ENCODE results near the gene MACROH2A1. TPM values are rescaled to one million over a fixed set of nuclear protein-coding genes. Genes with fewer than 3 reads are reported as not detected.

MACROH2A1 gene
- total and polyA plus RNA-seq, 2 of the 4 experiments (the other 2 are of a cell fraction), result 122 to 126 TPM

DNA sequence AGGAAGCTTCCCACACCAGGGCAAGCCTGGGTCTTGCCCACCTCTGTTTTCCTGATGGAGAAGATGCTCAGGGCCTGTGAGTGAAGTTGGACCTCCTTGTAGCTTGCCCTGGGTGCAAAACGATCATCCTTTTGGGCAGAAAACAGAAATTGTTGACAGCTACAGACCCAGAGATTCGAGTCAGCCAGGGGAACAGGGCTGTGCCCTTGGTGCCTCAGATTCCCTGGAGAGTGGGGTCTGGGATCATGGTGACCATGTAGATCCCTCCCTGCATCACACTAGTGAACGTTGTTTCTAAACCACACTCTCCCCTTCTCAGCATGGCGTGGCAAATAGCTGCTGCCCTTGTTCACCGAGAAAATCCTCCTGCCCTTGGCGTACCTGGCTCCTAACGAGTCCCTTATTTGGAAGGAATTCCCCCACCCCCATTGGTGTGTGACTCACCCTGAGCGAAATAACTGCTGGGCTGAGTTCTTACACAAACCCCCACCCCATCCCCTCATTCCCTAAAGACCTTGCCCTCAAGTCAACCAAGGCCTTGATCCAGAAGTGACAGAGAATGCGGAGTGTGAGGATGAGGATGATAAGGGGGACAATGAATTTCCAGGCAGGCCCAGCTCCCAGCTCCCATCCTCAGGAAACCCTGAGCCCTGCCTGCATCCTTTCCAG is 49.2 kb upstream of the MACROH2A1 start:
- in situ Hi-C loops (cut with MboI; ENCODE audit: low sequenced_read_pairs) (no loop called here), dilution Hi-C loops (cut with HindIII; ENCODE audit: low sequenced_read_pairs, unreplicated experiment) (no loop called here), intact Hi-C loops (cut with micrococcal nuclease) (no loop called here)
- no peak overlapping the region for H2AK5ac ChIP-seq (ENCODE audit: low read depth, low read length)
- no peak overlapping the region for H4K5ac ChIP-seq (ENCODE audit: low read depth, low read length)
- H3K4me2 ChIP-seq (ENCODE audit: low read depth, low read length), result no peak overlapping the region
- no peak for DNase-seq
- H4K91ac ChIP-seq (ENCODE audit: insufficient read depth, low read depth, low read length), result no peak overlapping the region
- no peaks in the 10 kb centered on the region for H3K9me1 ChIP-seq (ENCODE audit: insufficient read depth, low read length)
- H3K27me3 ChIP-seq (ENCODE audit: control insufficient read depth, insufficient read depth, low read length), result peaks cover 45% of the 10 kb centered on the region
- H2BK15ac ChIP-seq (ENCODE audit: low read depth, low read length), result no peak overlapping the region
- H3K18ac ChIP-seq (ENCODE audit: low read depth, low read length), result no peak overlapping the region
- no peaks in the 10 kb centered on the region for H3K79me1 ChIP-seq (ENCODE audit: low read depth in 1 of 2, low read length in 2 of 2)
- peaks cover 2% of the 10 kb centered on the region; the same call in 1 of the 2 replicates for H3K4me1 ChIP-seq (ENCODE audit: control insufficient read depth, insufficient read depth, low read length)
- H3K27ac ChIP-seq (ENCODE audit: insufficient read depth, low read length), result no peak overlapping the region
- H2BK5ac ChIP-seq (ENCODE audit: low read depth, low read length, poor library complexity, severe bottlenecking), result no peak overlapping the region
- H2BK20ac ChIP-seq (ENCODE audit: low read depth, low read length), result no peak overlapping the region
- H3K9me3 ChIP-seq (ENCODE audit: control insufficient read depth, insufficient read depth, low read length), result no peaks in the 10 kb centered on the region; the same call in 1 of the 2 replicates
- H3K14ac ChIP-seq (replicated peaks; ENCODE audit: low read depth, low read length), result no peak overlapping the region
- ATAC-seq (ENCODE audit: low read depth), result no peak
- BruUV-seq (replicated peaks), result no TSS peak
- peak overlapping the region; percentile 48 for H2AK9ac ChIP-seq (replicated peaks; ENCODE audit: low read depth, low read length, poor library complexity)
- H4K20me1 ChIP-seq (ENCODE audit: insufficient read depth, low read length), result no peaks in the 10 kb centered on the region
- no peak overlapping the region for H3K4me3 ChIP-seq (ENCODE audit: insufficient read depth, low read depth, low read length)
- TF ChIP-seq CEBPB (IDR thresholded peaks at IDR 0.05; ENCODE audit: low read depth, low read length) (no peak), CTCF (conservative IDR thresholded peaks at IDR 0.05; ENCODE audit: low read depth, low read length) (no peak), BHLHE40 (IDR thresholded peaks at IDR 0.05; ENCODE audit: low read depth, low read length) (no peak), CHD1 (IDR thresholded peaks at IDR 0.05; ENCODE audit: low read depth, low read length) (no peak)
- TF ChIP-seq, protein P1, sequence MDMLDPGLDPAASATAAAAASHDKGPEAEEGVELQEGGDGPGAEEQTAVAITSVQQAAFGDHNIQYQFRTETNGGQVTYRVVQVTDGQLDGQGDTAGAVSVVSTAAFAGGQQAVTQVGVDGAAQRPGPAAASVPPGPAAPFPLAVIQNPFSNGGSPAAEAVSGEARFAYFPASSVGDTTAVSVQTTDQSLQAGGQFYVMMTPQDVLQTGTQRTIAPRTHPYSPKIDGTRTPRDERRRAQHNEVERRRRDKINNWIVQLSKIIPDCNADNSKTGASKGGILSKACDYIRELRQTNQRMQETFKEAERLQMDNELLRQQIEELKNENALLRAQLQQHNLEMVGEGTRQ (IDR thresholded peaks at IDR 0.05; ENCODE audit: low read depth, low read length), result no peak
- TF ChIP-seq, protein P2, sequence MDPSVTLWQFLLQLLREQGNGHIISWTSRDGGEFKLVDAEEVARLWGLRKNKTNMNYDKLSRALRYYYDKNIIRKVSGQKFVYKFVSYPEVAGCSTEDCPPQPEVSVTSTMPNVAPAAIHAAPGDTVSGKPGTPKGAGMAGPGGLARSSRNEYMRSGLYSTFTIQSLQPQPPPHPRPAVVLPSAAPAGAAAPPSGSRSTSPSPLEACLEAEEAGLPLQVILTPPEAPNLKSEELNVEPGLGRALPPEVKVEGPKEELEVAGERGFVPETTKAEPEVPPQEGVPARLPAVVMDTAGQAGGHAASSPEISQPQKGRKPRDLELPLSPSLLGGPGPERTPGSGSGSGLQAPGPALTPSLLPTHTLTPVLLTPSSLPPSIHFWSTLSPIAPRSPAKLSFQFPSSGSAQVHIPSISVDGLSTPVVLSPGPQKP (IDR thresholded peaks at IDR 0.05; ENCODE audit: borderline replicate concordance, low read depth, low read length), result no peak
- H2BK120ac ChIP-seq (ENCODE audit: low read depth, low read length), result no peak overlapping the region
- no peak overlapping the region for H3K56ac ChIP-seq (ENCODE audit: extremely low read depth, insufficient read depth, low read length)
- H4K8ac ChIP-seq (ENCODE audit: low read depth in 2 of 2, low read length in 2 of 2), result no peak overlapping the region
- H2AFZ ChIP-seq (replicated peaks; ENCODE audit: low read length, poor library complexity), result no peak overlapping the region
- H3K9ac ChIP-seq (ENCODE audit: low read depth, low read length), result no peak overlapping the region
- ChIA-PET CTCF (interaction anchor here (1.0 to 1.3 kb wide), 3 partner anchors 10 to 103 kb away, joined by 3 to 5 read pairs (median 4); no protein-coding TSS in a partner anchor), POLR2A (ENCODE audit: unreplicated experiment) (no interaction called here)
- H3K4ac ChIP-seq (ENCODE audit: low read depth, low read length), result no peak overlapping the region
- H3K36me3 ChIP-seq (ENCODE audit: control insufficient read depth, insufficient read depth, low read length), result no peaks in the 10 kb centered on the region
- no CpG with 5 or more reads among the region's 9 CpGs for WGBS, 2 experiments (ENCODE audit: extremely low coverage in 2 of 2, insufficient read length in 1 of 2)
- no peak overlapping the region for H3K23ac ChIP-seq (ENCODE audit: low read depth, low read length)

Measured in IMR-90 (cell line).